Measurements from ENCODE around the gene PDE7B.
"Not testable (repeated sequence)": the region's sequence is repeated elsewhere in the genome, so short reads cannot be mapped to it uniquely, and the experiment has no call there.

The PDE7B gene

DNA sequence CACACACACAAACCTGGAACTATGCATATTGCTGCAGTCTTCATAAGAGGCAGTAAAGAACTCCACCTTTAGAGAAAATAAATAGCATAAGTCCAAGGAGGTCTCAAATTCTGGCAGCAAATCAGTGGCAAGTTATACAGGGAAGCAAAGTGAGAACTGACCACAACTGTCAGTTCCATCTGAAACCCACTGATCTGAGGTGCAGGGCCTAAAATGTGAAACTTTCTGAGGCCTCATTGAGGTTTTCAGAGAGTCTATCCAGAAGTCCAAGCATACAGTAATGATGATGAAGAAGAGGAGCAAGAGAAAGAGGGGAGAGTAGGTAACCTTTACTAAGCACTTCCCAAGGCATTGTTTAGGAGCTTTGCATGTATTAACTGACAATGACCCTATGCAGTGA lies 362.4 kb downstream of the PDE7B start:
- H3K4me3 ChIP-seq (replicated peaks; ENCODE audit: low read depth, low read length), result no peak overlapping the region
- no peak for DNase-seq (ENCODE audit: extremely low read depth, insufficient read length)
- no peaks in the 10 kb centered on the region for H3K36me3 ChIP-seq (ENCODE audit: control insufficient read depth, insufficient read depth, low read length)
- no peaks in the 10 kb centered on the region for H3K27me3 ChIP-seq (replicated peaks; ENCODE audit: control insufficient read depth, insufficient read depth, low read length)
- TF ChIP-seq, protein P1, sequence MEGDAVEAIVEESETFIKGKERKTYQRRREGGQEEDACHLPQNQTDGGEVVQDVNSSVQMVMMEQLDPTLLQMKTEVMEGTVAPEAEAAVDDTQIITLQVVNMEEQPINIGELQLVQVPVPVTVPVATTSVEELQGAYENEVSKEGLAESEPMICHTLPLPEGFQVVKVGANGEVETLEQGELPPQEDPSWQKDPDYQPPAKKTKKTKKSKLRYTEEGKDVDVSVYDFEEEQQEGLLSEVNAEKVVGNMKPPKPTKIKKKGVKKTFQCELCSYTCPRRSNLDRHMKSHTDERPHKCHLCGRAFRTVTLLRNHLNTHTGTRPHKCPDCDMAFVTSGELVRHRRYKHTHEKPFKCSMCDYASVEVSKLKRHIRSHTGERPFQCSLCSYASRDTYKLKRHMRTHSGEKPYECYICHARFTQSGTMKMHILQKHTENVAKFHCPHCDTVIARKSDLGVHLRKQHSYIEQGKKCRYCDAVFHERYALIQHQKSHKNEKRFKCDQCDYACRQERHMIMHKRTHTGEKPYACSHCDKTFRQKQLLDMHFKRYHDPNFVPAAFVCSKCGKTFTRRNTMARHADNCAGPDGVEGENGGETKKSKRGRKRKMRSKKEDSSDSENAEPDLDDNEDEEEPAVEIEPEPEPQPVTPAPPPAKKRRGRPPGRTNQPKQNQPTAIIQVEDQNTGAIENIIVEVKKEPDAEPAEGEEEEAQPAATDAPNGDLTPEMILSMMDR (IDR thresholded peaks at IDR 0.05; ENCODE audit: insufficient read depth, low read length, poor library complexity, severe bottlenecking), result no peak

DNA sequence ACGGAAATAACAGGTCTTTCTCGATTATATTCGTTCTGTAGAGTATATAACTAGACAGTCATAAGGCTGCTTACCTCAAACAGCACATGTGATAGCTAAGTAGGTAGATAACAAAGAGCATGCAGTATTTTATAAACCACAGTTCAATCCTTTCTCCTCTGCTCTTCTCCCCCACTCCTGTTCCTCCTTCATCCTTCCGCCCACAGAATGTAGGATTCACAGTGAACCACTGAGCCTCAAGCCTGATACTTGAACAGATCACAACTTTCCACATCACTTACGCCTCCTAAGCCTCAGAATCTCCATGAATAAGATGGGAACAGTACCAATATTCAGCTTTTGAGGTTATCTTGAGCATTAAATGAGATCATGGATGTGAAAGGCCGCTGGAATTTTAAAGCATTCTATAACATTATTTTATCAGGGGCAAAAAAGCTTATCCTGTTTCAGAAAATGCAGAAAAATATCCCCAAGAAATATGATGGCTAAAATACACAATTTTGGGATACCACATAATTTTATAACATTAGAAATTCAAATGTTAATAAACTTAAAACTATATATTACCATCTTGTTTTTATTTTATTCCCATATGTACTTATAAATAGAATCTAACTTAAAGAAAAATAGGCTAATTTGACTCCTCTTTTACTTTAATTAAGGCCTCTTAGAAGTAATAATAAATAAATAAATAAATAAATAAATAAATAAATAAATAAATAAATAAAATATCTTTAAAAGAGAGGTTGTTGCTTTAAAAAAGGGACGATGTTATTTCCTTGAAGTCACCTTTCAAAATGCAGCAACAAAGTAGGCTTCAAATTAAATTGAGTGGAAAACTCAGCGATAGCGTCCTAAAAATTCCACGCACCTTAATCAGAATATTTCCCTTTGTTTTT lies 365.3 kb downstream of the PDE7B start:
- Histone ChIP-seq H3K36me3 (ENCODE audit: control insufficient read depth, insufficient read depth, low read length) (no peaks in the 10 kb centered on the region), H3K27me3 (replicated peaks; ENCODE audit: control insufficient read depth, insufficient read depth, low read length) (no peaks in the 10 kb centered on the region), H3K4me3 (replicated peaks; ENCODE audit: low read depth, low read length) (no peak overlapping the region)
- TF ChIP-seq, protein P1 (IDR thresholded peaks at IDR 0.05; ENCODE audit: insufficient read depth, low read length, poor library complexity, severe bottlenecking), result no peak
- no peak for DNase-seq (ENCODE audit: extremely low read depth, insufficient read length)

DNA sequence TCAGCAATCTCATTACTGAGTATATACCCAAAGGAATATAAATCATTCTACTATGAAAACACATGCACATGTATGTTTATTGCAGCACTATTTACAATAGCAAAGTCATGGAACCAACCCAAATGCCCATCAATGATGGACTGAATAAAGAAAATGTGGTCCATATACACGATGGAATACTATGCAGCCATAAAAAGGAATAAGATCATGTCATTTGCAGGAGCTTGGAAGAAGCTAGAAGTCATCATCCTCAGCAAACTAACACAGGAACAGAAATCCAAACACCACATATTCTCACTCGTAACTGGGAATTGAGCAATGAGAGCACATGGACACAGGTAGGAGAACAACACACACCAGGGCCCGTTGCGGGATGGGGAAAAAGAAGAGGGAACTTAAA lies 373.5 kb downstream of the PDE7B start:
- H3K27me3 ChIP-seq (replicated peaks; ENCODE audit: control insufficient read depth, insufficient read depth, low read length); H3K36me3 ChIP-seq (ENCODE audit: control insufficient read depth, insufficient read depth, low read length); H3K4me3 ChIP-seq (replicated peaks; ENCODE audit: low read depth, low read length); DNase-seq (ENCODE audit: extremely low read depth, insufficient read length): not testable (repeated sequence)

DNA sequence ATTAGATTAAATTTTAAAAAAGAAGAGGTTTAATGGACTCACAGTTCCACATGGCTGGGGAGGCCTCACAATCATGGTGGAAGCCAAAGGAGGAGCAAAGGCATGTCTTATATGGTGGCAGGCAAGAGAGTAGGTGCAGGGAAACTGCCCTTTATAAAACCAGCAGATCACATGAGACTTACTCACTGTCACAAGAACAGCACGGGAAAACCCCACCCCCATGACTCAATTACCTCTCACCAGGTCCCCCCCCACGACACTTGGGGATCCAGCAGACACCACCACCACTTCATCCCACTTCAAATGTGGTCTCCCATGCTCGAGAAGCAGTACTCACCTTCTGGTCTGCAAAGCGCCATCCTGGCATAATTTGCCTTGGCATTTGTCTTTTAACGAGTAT lies 374.0 kb downstream of the PDE7B start:
- Histone ChIP-seq H3K36me3 (ENCODE audit: control insufficient read depth, insufficient read depth, low read length) (no peaks in the 10 kb centered on the region; the same call in 1 of the 2 replicates), H3K4me3 (replicated peaks; ENCODE audit: low read depth, low read length) (no peak overlapping the region), H3K27me3 (replicated peaks; ENCODE audit: control insufficient read depth, insufficient read depth, low read length) (no peaks in the 10 kb centered on the region)
- no peak for DNase-seq (ENCODE audit: extremely low read depth, insufficient read length)
- TF ChIP-seq, protein P1 (IDR thresholded peaks at IDR 0.05; ENCODE audit: insufficient read depth, low read length, poor library complexity, severe bottlenecking), result no peak

DNA sequence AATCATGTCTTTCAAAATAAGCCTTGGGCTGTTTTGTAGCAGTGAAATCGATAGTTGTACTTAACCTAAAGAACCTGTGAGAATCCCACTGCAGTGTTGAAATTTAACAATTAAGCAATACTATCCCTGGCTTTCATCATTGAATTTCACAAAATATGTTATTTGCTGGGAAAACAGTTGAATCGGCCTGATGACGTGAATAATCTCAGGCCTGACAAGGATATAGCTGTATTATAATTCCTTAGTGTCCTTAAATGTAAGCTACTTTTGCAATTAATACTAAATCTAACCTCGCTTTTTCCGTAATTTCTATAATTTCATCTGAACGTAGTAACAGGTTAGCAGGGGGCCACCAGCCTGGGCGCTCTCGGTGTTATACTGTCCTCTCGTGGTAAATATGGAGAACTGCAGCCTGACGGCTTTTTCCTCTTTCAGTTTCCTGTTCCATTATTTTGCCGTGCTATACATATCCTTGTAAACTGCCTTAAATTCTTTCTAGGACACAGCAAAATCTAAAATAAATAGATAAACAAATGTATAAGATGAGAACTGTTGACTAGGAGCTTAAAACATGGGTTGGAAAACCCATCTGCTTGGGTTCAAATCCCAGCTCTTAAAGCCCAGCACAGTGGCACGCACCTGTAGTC lies 374.6 kb downstream of the PDE7B start:
- no peaks in the 10 kb centered on the region for H3K27me3 ChIP-seq (replicated peaks; ENCODE audit: control insufficient read depth, insufficient read depth, low read length)
- H3K36me3 ChIP-seq (ENCODE audit: control insufficient read depth, insufficient read depth, low read length), result no peaks in the 10 kb centered on the region; the same call in 1 of the 2 replicates
- no peak overlapping the region for H3K4me3 ChIP-seq (replicated peaks; ENCODE audit: low read depth, low read length)
- no peak for DNase-seq (ENCODE audit: extremely low read depth, insufficient read length)
- TF ChIP-seq, protein P1 (IDR thresholded peaks at IDR 0.05; ENCODE audit: insufficient read depth, low read length, poor library complexity, severe bottlenecking), result peak; percentile 100

DNA sequence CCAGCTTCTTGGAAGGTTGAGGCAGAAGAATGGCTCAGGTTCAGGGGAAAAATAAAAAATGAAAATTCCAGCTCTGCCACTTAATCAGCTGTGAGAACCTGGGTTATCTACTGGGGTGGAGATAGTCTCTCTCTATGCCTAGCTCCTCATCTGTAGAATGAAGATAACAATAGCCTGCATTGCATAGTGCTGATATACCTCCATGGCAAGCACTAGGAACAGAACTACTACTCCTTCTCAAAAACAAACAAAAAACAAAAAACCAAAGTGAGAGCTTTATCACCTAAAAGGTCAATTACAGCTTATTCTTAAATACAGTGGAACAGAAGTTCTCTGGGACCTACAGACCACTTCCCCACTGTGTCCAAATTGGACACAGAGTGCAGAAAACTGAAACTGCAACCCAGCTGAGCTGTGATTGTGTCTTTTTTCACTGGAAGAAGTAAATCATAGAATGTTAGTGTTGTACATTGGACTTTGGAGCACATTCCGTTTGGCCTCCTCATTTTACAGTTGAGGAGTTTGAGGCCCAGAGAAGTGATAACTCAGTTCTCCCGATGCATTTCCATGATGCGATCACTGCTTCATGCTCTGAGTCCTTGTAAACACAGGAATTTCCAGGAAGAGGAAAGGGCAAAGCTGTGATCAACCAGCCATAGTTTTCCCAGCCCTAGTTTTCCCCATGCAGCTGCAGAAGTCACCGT lies 375.3 kb downstream of the PDE7B start:
- Histone ChIP-seq H3K27me3 (replicated peaks; ENCODE audit: control insufficient read depth, insufficient read depth, low read length) (no peaks in the 10 kb centered on the region), H3K36me3 (ENCODE audit: control insufficient read depth, insufficient read depth, low read length) (no peaks in the 10 kb centered on the region; the same call in 1 of the 2 replicates), H3K4me3 (replicated peaks; ENCODE audit: low read depth, low read length) (no peak overlapping the region)
- DNase-seq (ENCODE audit: extremely low read depth, insufficient read length), result no peak
- TF ChIP-seq, protein P1 (IDR thresholded peaks at IDR 0.05; ENCODE audit: insufficient read depth, low read length, poor library complexity, severe bottlenecking), result no peak

Measured in GM06990 (cell line).